ENCODE results near the gene PTPRG.

- no peak for TF ChIP-seq REST (IDR thresholded peaks at IDR 0.05; ENCODE audit: insufficient read depth in 1 of 2, low read depth in 2 of 2, low read length in 2 of 2)
- no peak for TF ChIP-seq POLR2AphosphoS5 (IDR thresholded peaks at IDR 0.05; ENCODE audit: low read depth, low read length)
Measured at GRCh38 chr3:62236016-62236415, 674.6 kb downstream of the PTPRG start.

Measured in PFSK-1 (cell line).